HepG2 (cell line): ENCODE data around the gene RHOC. TPM values are rescaled to one million over a fixed set of nuclear protein-coding genes. Genes with fewer than 3 reads are reported as not detected.

Experiments used
- ATAC-seq: fragments of 200-7000 bp; cut with Tn5 transposase; 3 replicates; pipeline ENCODE4 v1.9.1; 2020; ENCODE audit warnings: mild to moderate bottlenecking, moderate library complexity
- Bru-seq: library from RNA; stranded (reverse); fragments of 400-500 nt; gene quantifications from one replicate; lab custom pipeline; 2021; lab: Mats Ljungman, UMichigan
- BruChase-seq, 2 experiments: library from RNA; stranded (reverse); fragments of 400-500 nt; gene quantifications; one replicate each; lab custom pipeline; 2021; lab: Mats Ljungman, UMichigan
- BruUV-seq: library from RNA; stranded (reverse); fragments of 400-500 nt; replicated peaks from 2 replicates; lab custom pipeline; 2021; lab: Mats Ljungman, UMichigan
- CTCF ChIA-PET: fragments of 300-600 bp; formaldehyde crosslinking; extraction: SDS; loops from one replicate; lab custom pipeline; 2021; ENCODE audit warnings: low total read pairs, inconsistent platforms, low intra/inter-chr PET ratio; lab: Yijun Ruan, JAX
- POLR2A ChIA-PET: fragments of 350-600 bp; sonication (Branson Sonifier 250); formaldehyde crosslinking; loops from one replicate; lab custom pipeline; 2020; ENCODE audit warnings: antibody characterized with exemption, inconsistent platforms; lab: Yijun Ruan, JAX
- DNase-seq: peaks from one replicate; pipeline ENCODE4 v3.0.0-alpha.2; 2015; ENCODE audit warnings: low spot score
- FAIRE-seq: peaks from 3 replicates; lab custom pipeline; 2011; peaks lifted over from hg19 to GRCh38; lab: Jason Lieb, UNC
- H2AFZ ChIP-seq: one replicate; pipeline ENCODE4 v1.6.1; 2011; ENCODE audit warnings: low read length, inconsistent platforms
- H3K27ac ChIP-seq: fragments of 300-600 bp; 3 replicates; pipeline ENCODE4 v1.8.0; 2011; ENCODE audit warnings: mixed run types, mild to moderate bottlenecking, mixed read lengths, low read length, inconsistent platforms; ENCODE audit not compliant: insufficient read depth; ENCODE audit errors: extremely low read length
- H3K27me3 ChIP-seq, 2 experiments: fragments of 200-600 bp in 1 of 2; 2 replicates in 1 of 2; 3 replicates in 1 of 2; pipeline versions ENCODE4 v1.6.0 to v1.8.0; 2011; ENCODE audit warnings: low read length in 2 of 2, mild to moderate bottlenecking in 2 of 2, moderate library complexity in 2 of 2, inconsistent platforms in 1 of 2; ENCODE audit not compliant: insufficient read depth in 2 of 2, control insufficient read depth in 1 of 2
- H3K36me3 ChIP-seq, 2 experiments: fragments of 200-600 bp in 1 of 2; replicated peaks in 1 of 2; 2 replicates in 1 of 2; 3 replicates in 1 of 2; pipeline versions ENCODE4 v1.5.1 to v1.8.0; 2011; ENCODE audit warnings: low read length in 2 of 2, inconsistent platforms in 1 of 2; ENCODE audit not compliant: insufficient read depth in 2 of 2, control insufficient read depth in 1 of 2
- H3K4me1 ChIP-seq: 2 replicates; pipeline ENCODE4 v1.5.1; 2012; ENCODE audit warnings: low read length, inconsistent platforms; ENCODE audit not compliant: insufficient read depth
- H3K4me2 ChIP-seq: 2 replicates; pipeline ENCODE4 v1.6.0; 2011; ENCODE audit warnings: low read depth, low read length, inconsistent platforms
- H3K4me3 ChIP-seq, 3 experiments: fragments of 200-600 bp in 1 of 3; sonication (generic), shearing (Covaris generic) in 1 of 3; replicated peaks in 1 of 3; 2 replicates each; pipeline ENCODE4 v1.5.1; 2011 to 2016; ENCODE audit warnings: low read length in 3 of 3, inconsistent platforms in 2 of 3, low read depth in 2 of 3, mild to moderate bottlenecking in 2 of 3, control low read depth in 1 of 3, mixed read lengths in 1 of 3; ENCODE audit not compliant: insufficient read depth in 1 of 3
- H3K79me2 ChIP-seq: one replicate; pipeline ENCODE4 v1.6.1; 2011; ENCODE audit warnings: low read length, inconsistent platforms; ENCODE audit not compliant: insufficient read depth
- H3K9ac ChIP-seq: 2 replicates; pipeline ENCODE4 v1.6.0; 2011; ENCODE audit warnings: mild to moderate bottlenecking, low read depth, low read length, inconsistent platforms; ENCODE audit not compliant: insufficient read depth
- H3K9me3 ChIP-seq: 2 replicates; pipeline ENCODE4 v1.5.1; 2012; ENCODE audit warnings: mild to moderate bottlenecking, low read length
- H4K20me1 ChIP-seq: 2 replicates; pipeline ENCODE4 v1.6.0; 2011; ENCODE audit warnings: inconsistent platforms, mild to moderate bottlenecking, low read length, moderate library complexity; ENCODE audit not compliant: insufficient read depth
- HES4 ChIP-seq: sonication (generic); formaldehyde crosslinking; IDR thresholded peaks from 2 replicates; pipeline ENCODE4 v1.9.0; 2021; ENCODE audit warnings: mild to moderate bottlenecking, missing genetic modification reagents, borderline replicate concordance
- KDM5B ChIP-seq: sonication (generic); formaldehyde crosslinking; IDR thresholded peaks from 2 replicates; pipeline ENCODE4 v1.4.0; 2020; ENCODE audit warnings: missing genetic modification reagents, mild to moderate bottlenecking, borderline replicate concordance
- MAFF ChIP-seq: IDR thresholded peaks from 2 replicates; pipeline ENCODE4 v1.6.1; 2011; ENCODE audit warnings: low read depth, low read length, improper control_type of control experiment
- MTF2 ChIP-seq: sonication (generic); formaldehyde crosslinking; IDR thresholded peaks from 2 replicates; pipeline ENCODE4 v1.5.0; 2020; ENCODE audit warnings: missing genetic modification reagents, borderline replicate concordance
- PHF8 ChIP-seq: sonication (generic); formaldehyde crosslinking; IDR thresholded peaks from 2 replicates; pipeline ENCODE4 v1.5.0; 2020; ENCODE audit warnings: missing genetic modification reagents
- POLR2AphosphoS5 ChIP-seq: IDR thresholded peaks from 2 replicates; pipeline ENCODE4 v1.6.1; 2012; ENCODE audit warnings: low read depth, low read length
- RARG ChIP-seq: sonication (generic); formaldehyde crosslinking; IDR thresholded peaks from 2 replicates; pipeline ENCODE4 v1.4.0; 2020; ENCODE audit warnings: low read depth, mild to moderate bottlenecking, missing genetic modification reagents
- RXRB ChIP-seq: IDR thresholded peaks from 2 replicates; pipeline ENCODE4 v1.6.1; 2016; ENCODE audit warnings: borderline replicate concordance, missing genetic modification reagents, missing compliant biosample characterization
- THAP11 ChIP-seq: IDR thresholded peaks from 2 replicates; pipeline ENCODE4 v1.6.1; 2016; ENCODE audit warnings: missing biosample characterization, missing genetic modification reagents
- ZFY ChIP-seq: sonication (generic); formaldehyde crosslinking; IDR thresholded peaks from 2 replicates; pipeline ENCODE4 v1.4.0; 2020; ENCODE audit warnings: missing genetic modification reagents
- ZNF33A ChIP-seq: sonication (generic); formaldehyde crosslinking; IDR thresholded peaks from 2 replicates; pipeline ENCODE4 v1.5.1; 2020; ENCODE audit warnings: missing genetic modification reagents, mild to moderate bottlenecking, moderate library complexity, borderline replicate concordance
- ZNF432 ChIP-seq: sonication (generic); formaldehyde crosslinking; IDR thresholded peaks from 2 replicates; pipeline ENCODE4 v1.5.0; 2020; ENCODE audit warnings: missing genetic modification reagents, mild to moderate bottlenecking, borderline replicate concordance
- ZNF451 ChIP-seq: sonication (generic); formaldehyde crosslinking; IDR thresholded peaks from 2 replicates; pipeline ENCODE4 v1.5.0; 2020; ENCODE audit warnings: mild to moderate bottlenecking, missing genetic modification reagents
- ZNF546 ChIP-seq: sonication (generic); formaldehyde crosslinking; conservative IDR thresholded peaks from 2 replicates; pipeline ENCODE4 v1.8.1; 2023; ENCODE audit warnings: mild to moderate bottlenecking, missing genetic modification reagents
- ZSCAN22 ChIP-seq: sonication (generic); formaldehyde crosslinking; IDR thresholded peaks from 2 replicates; pipeline ENCODE4 v1.4.0; 2020; ENCODE audit warnings: mild to moderate bottlenecking, missing genetic modification reagents
- whole genome bisulfite sequencing: methylation state at CpG from one replicate; pipeline ENCODE4 v1.1.6; 2017; ENCODE audit warnings: low lambda C conversion rate; 5-methylcytosine and 5-hydroxymethylcytosine counted together
- in situ Hi-C: cut with HindIII; loops from 2 replicates; pipeline ENCODE4 v1.10.0; 2017; ENCODE audit warnings: low pct_unique_long_range_greater_than_20kb; ENCODE audit not compliant: extremely low pct_ligation_motif_present
- intact Hi-C: fragments of 100-400 bp; cut with micrococcal nuclease; formaldehyde crosslinking; loops from one replicate; pipeline ENCODE4 v1.10.0; 2022; ENCODE audit not compliant: unreplicated experiment
- long read RNA-seq, 2 experiments: library from RNA in 1 of 2; library from polyadenylated mRNA in 1 of 2; stranded (forward) in 1 of 2; unstranded in 1 of 2; transcript quantifications; one replicate each; pipeline ENCODE4 v2.0.0, GENCODE V29; 2019 to 2022
- polyA minus RNA-seq, 3 experiments: library from RNA; depleted of rRNA, polyadenylated mRNA; stranded (reverse); fragments of >200 nt; gene quantifications; 2 replicates each; pipeline ENCODE4 v1.2.3, GENCODE V29; 2011; ENCODE audit warnings: low replicate concordance in 1 of 3
- polyA plus RNA-seq, 8 experiments: library from polyadenylated mRNA; depleted of rRNA in 3 of 8; stranded (reverse) in 7 of 8; unstranded in 1 of 8; fragments of >200 nt; fragmentation: Illumina TruSeq in 4 of 8; extraction: Trizol in 4 of 8; gene quantifications; 2 replicates each; pipeline versions ENCODE4 v1.2.1 to v1.2.3, GENCODE V29; 2011 to 2016; ENCODE audit warnings: low read depth in 4 of 8, missing spikeins in 1 of 8, mixed read lengths in 1 of 8; ENCODE audit not compliant: insufficient read depth in 1 of 8
- total RNA-seq, 5 experiments: library from RNA; depleted of rRNA; stranded (reverse); fragments of >200 nt; fragmentation: Illumina TruSeq; extraction: Trizol; gene quantifications; 2 replicates each; pipeline ENCODE4 v1.2.3, GENCODE V29; 2016; ENCODE audit warnings: low read depth in 1 of 5
- TF ChIP-seq, protein P1 (sequence below): IDR thresholded peaks from 2 replicates; pipeline ENCODE4 v1.6.1; 2018; ENCODE audit warnings: missing genetic modification reagents, mild to moderate bottlenecking, missing compliant biosample characterization

Gene RHOC
- total RNA-seq (2016; rRNA removed; fragmentation: Illumina TruSeq; extraction: Trizol), result 64.3 and 67.4 TPM in 2 replicates
- total RNA-seq (2016; cell fraction: cytosol; rRNA removed; fragmentation: Illumina TruSeq; extraction: Trizol; ENCODE audit: low read depth), result 40.7 and 41.9 TPM in 2 replicates
- 68.8 and 78.0 TPM in 2 replicates for total RNA-seq (2016; cell fraction: insoluble cytoplasmic fraction; rRNA removed; fragmentation: Illumina TruSeq; extraction: Trizol)
- 52.1 and 54.9 TPM in 2 replicates for total RNA-seq (2016; cell fraction: membrane; rRNA removed; fragmentation: Illumina TruSeq; extraction: Trizol)
- total RNA-seq (2016; cell fraction: nucleus; rRNA removed; fragmentation: Illumina TruSeq; extraction: Trizol), result 31.5 and 32.7 TPM in 2 replicates
- 182 and 203 TPM in 2 replicates for polyA plus RNA-seq (2011; rRNA removed)
- polyA plus RNA-seq (2011; cell fraction: cytosol; rRNA removed), result 242 and 267 TPM in 2 replicates
- polyA plus RNA-seq (2011; cell fraction: nucleus; rRNA removed), result 113 and 161 TPM in 2 replicates
- 110 and 146 TPM in 2 replicates for polyA plus RNA-seq (2012)
- 46.2 and 50.8 TPM in 2 replicates for polyA plus RNA-seq (2016; cell fraction: cytosol; fragmentation: Illumina TruSeq; extraction: Trizol; ENCODE audit: low read depth)
- polyA plus RNA-seq (2016; cell fraction: insoluble cytoplasmic fraction; fragmentation: Illumina TruSeq; extraction: Trizol; ENCODE audit: low read depth), result 85.4 and 98.1 TPM in 2 replicates
- 52.0 and 55.8 TPM in 2 replicates for polyA plus RNA-seq (2016; cell fraction: membrane; fragmentation: Illumina TruSeq; extraction: Trizol; ENCODE audit: low read depth)
- polyA plus RNA-seq (2016; cell fraction: nucleus; fragmentation: Illumina TruSeq; extraction: Trizol; ENCODE audit: insufficient read depth, low read depth), result 65.0 and 66.7 TPM in 2 replicates
- polyA minus RNA-seq (2011; rRNA and poly(A)+ RNA removed; ENCODE audit: low replicate concordance), result 93.1 and 215 TPM in 2 replicates
- 55.3 and 74.0 TPM in 2 replicates for polyA minus RNA-seq (2011; cell fraction: cytosol; rRNA and poly(A)+ RNA removed)
- polyA minus RNA-seq (2011; cell fraction: nucleus; rRNA and poly(A)+ RNA removed), result 47.8 and 64.6 TPM in 2 replicates
- percentile 80 among the genes with signal in this experiment for Bru-seq, nascent RNA
- BruChase-seq, experiment 1, labeled RNA remaining after a 6-hour chase, result percentile 86 among the genes with signal in this experiment
- percentile 76 among the genes with signal in this experiment for BruChase-seq, experiment 2, labeled RNA remaining after a 2-hour chase
- long read RNA-seq, experiment 1, transcript RHOC-202 (6 exons, 1,418 nt), result minor isoform, 31 of 175 reads
- long read RNA-seq, experiment 1, transcript RHOC-208 (5 exons, 1,355 nt), result major isoform, 84 of 175 reads
- long read RNA-seq, experiment 1, partial matches to known transcripts, result 47 of 175 reads
- long read RNA-seq, experiment 1, other reads (novel, unspliced or antisense), result 10 of 175 reads
- long read RNA-seq, experiment 2, transcript RHOC-202 (6 exons, 1,418 nt), result minor isoform, 34 of 219 reads
- long read RNA-seq, experiment 2, transcript RHOC-208 (5 exons, 1,355 nt), result major isoform, 83 of 219 reads
- long read RNA-seq, experiment 2, partial matches to known transcripts, result 65 of 219 reads
- long read RNA-seq, experiment 2, other reads (novel, unspliced or antisense), result 35 of 219 reads

DNA sequence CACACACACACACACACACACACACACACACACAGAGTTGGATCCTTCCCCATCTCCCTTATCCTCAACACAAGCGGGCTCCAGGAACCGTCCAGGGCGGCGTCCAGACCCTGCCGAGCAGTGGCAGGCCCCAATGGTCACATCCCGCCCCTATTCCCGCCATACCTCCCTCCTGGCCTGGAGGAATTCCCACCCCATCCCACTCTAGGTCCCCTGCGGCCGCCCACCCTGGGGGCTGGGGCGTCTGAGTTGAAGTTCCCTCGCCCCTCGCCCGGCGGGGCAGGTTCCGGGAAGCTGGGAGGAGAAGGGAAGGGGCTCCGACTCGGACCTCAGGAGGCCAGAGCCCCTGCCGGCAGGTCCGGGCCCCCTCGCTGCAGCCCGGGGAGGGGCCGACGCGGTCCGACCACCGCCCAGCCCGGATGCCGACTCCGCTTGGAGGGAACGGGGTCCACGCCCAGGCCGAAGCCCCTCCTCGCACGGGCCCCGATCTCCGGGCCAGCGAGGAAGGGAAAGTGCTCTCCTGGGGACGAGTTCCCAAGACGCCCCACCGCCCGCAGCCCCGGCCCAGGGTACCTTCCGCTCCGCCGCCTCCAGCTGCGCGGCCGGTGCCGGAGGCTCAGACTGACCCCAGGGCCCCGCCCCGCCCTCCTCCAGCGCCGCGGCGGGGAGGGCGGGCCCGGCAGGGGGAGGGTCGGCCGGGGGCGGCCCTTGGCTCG, at the start of gene RHOC:
TSS of gene RHOC (minus strand) at position 623 of the 716 bp plus-strand sequence. CDS start 3,328 bp downstream, outside the sequence.
- 2% methylated on average over 11 of the region's 61 CpGs for WGBS
- Histone ChIP-seq H3K79me2 (peaks cover 22% of the 10 kb centered on the region), H3K36me3 (peaks cover 0 to 16% of the 10 kb centered on the region in 2 experiments; a peak in 4 of 5 replicates), H3K27ac (peak within 1 kb of the TSS; percentile 78), H3K4me2 (peak within 1 kb of the TSS; percentile 99), H3K27me3 (peaks cover 4 to 38% of the 10 kb centered on the region in 2 experiments; a peak in 4 of 5 replicates), H3K9ac (peak within 1 kb of the TSS; percentile 85), H2AFZ (peak within 1 kb of the TSS; percentile 66), H4K20me1 (no peaks in the 10 kb centered on the region), H3K4me3 (peak within 1 kb of the TSS; percentile 96 to 99 (median 98)), H3K4me1 (peaks cover 46% of the 10 kb centered on the region), H3K9me3 (no peaks in the 10 kb centered on the region)
- peak; percentile 72 for ATAC-seq
- FAIRE-seq, result no peak
- in situ Hi-C loops, result loop anchor here (5.0 to 25.0 kb wide), 5 partner anchors 34 to 331 kb away; partner anchors contain the start of genes CAPZA1, MOV10, ST7L and WNT2B
- no TSS peak for BruUV-seq
- CTCF ChIA-PET, result interaction anchor here (1.7 to 2.6 kb wide), 2 partner anchors 32 to 316 kb away, joined by 6 to 17 read pairs; partner anchors contain the start of gene MOV10
- POLR2A ChIA-PET, result interaction anchor here (0.7 to 3.0 kb wide), 5 partner anchors 9 to 45 kb away, joined by 3 to 40 read pairs (median 3); partner anchors contain the start of gene MOV10
- DNase-seq, result no peak
- intact Hi-C loops, result loop anchor here (1.0 to 2.0 kb wide), 2 partner anchors 87 to 312 kb away; partner anchors contain the start of genes CAPZA1 and ST7L
- 0 out of 2 replicates have a peak, but pooled peaks have one; percentile 46 for TF ChIP-seq HES4 (CRISPR knock-in tag)
- TF ChIP-seq ZNF451, result peak; percentile 68; the same call in 1 of the 2 replicates
- no peak for TF ChIP-seq ZSCAN22 (CRISPR knock-in tag)
- TF ChIP-seq RXRB (CRISPR knock-in tag), result 0 out of 2 replicates have a peak, but pooled peaks have one; percentile 0
- TF ChIP-seq THAP11 (CRISPR knock-in tag), result no peak
- TF ChIP-seq PHF8, result peak; percentile 61; the same call in 1 of the 2 replicates
- TF ChIP-seq ZNF546 (CRISPR knock-in tag), result peak; percentile 51; the same call in 1 of the 2 replicates
- TF ChIP-seq MTF2 (CRISPR knock-in tag), result no peak
- TF ChIP-seq MAFF, result no peak
- no peak for TF ChIP-seq RARG (CRISPR knock-in tag)
- TF ChIP-seq KDM5B (CRISPR knock-in tag), result no peak
- TF ChIP-seq ZNF33A (CRISPR knock-in tag), result 0 out of 2 replicates have a peak, but pooled peaks have one; percentile 67
- peak; percentile 66; the same call in 1 of the 2 replicates for TF ChIP-seq ZFY (CRISPR knock-in tag)
- peak; percentile 62 for TF ChIP-seq POLR2AphosphoS5
- TF ChIP-seq, protein P1, sequence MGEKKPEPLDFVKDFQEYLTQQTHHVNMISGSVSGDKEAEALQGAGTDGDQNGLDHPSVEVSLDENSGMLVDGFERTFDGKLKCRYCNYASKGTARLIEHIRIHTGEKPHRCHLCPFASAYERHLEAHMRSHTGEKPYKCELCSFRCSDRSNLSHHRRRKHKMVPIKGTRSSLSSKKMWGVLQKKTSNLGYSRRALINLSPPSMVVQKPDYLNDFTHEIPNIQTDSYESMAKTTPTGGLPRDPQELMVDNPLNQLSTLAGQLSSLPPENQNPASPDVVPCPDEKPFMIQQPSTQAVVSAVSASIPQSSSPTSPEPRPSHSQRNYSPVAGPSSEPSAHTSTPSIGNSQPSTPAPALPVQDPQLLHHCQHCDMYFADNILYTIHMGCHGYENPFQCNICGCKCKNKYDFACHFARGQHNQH (CRISPR knock-in tag), result peak; percentile 3; the same call in 1 of the 2 replicates
- TF ChIP-seq ZNF432, result no peak
